Measurements from ENCODE around the gene LPCAT1.
"Not testable (repeated sequence)": the region's sequence is repeated elsewhere in the genome, so short reads cannot be mapped to it uniquely, and the experiment has no call there.

The LPCAT1 gene

GRCh38 chr5:1478271-1479035 is 45.3 kb downstream of the LPCAT1 start:
- Histone ChIP-seq H3K4me3 (no peak overlapping the region), H3K4me1 (peaks cover 0 to 4% (median 0%) of the 10 kb centered on the region in 4 donors), H3K27ac (peak overlapping the region in 1 of 2 donors; percentile 6), H3K9me3 (no peaks in the 10 kb centered on the region), H3K36me3 (peaks cover 30 to 64% (median 45%) of the 10 kb centered on the region in 3 donors), H3K27me3 (no peaks in the 10 kb centered on the region)
- intact Hi-C loops (cut with DNase I; ENCODE audit: low total_unique reads): no loop called here
- DNase-seq: peak in 1 of 2 donors; percentile 58
- no peak for TF ChIP-seq CTCF (IDR thresholded peaks at IDR 0.05)

GRCh38 chr5:1477341-1477740 is 46.4 kb downstream of the LPCAT1 start:
- no peak overlapping the region for H3K27ac ChIP-seq
- H3K27me3 ChIP-seq: no peaks in the 10 kb centered on the region
- TF ChIP-seq CTCF (IDR thresholded peaks at IDR 0.05): no peak
- H3K4me1 ChIP-seq: peaks cover 0 to 4% (median 0%) of the 10 kb centered on the region in 4 donors
- intact Hi-C loops (cut with DNase I; ENCODE audit: low total_unique reads): no loop called here
- H3K9me3 ChIP-seq: no peaks in the 10 kb centered on the region
- H3K36me3 ChIP-seq: peaks cover 30 to 66% (median 52%) of the 10 kb centered on the region in 3 donors
- peak; percentile 77 to 85 for DNase-seq
- no peak overlapping the region for H3K4me3 ChIP-seq

GRCh38 chr5:1476967-1477310 is 46.8 kb downstream of the LPCAT1 start:
- DNase-seq: no peak
- intact Hi-C loops (cut with DNase I; ENCODE audit: low total_unique reads): no loop called here
- peaks cover 0 to 4% (median 0%) of the 10 kb centered on the region in 4 donors for H3K4me1 ChIP-seq
- no peak overlapping the region for H3K27ac ChIP-seq
- no peaks in the 10 kb centered on the region for H3K9me3 ChIP-seq
- no peak overlapping the region for H3K4me3 ChIP-seq
- TF ChIP-seq CTCF (IDR thresholded peaks at IDR 0.05): no peak
- no peaks in the 10 kb centered on the region for H3K27me3 ChIP-seq
- H3K36me3 ChIP-seq: peaks cover 30 to 70% (median 53%) of the 10 kb centered on the region in 3 donors

GRCh38 chr5:1476181-1476966 is 47.4 kb downstream of the LPCAT1 start:
- Histone ChIP-seq H3K4me1 (peaks cover 0 to 4% (median 0%) of the 10 kb centered on the region in 4 donors), H3K27me3 (no peaks in the 10 kb centered on the region), H3K4me3 (no peak overlapping the region), H3K9me3 (no peaks in the 10 kb centered on the region), H3K36me3 (peaks cover 30 to 75% (median 52%) of the 10 kb centered on the region in 3 donors), H3K27ac (no peak overlapping the region)
- intact Hi-C loops (cut with DNase I; ENCODE audit: low total_unique reads): no loop called here
- DNase-seq: peak; percentile 20 to 64
- no peak for TF ChIP-seq CTCF (IDR thresholded peaks at IDR 0.05)

- DNase-seq: peak in 1 of 2 donors; percentile 62
- H3K27ac ChIP-seq; H3K4me3 ChIP-seq; H3K27me3 ChIP-seq; H3K4me1 ChIP-seq; intact Hi-C loops (cut with DNase I; ENCODE audit: low total_unique reads); H3K9me3 ChIP-seq: not testable (repeated sequence)
- peaks cover 30 to 83% (median 57%) of the 10 kb centered on the region in 3 donors for H3K36me3 ChIP-seq
These were observed 48.2 kb downstream of the LPCAT1 start for GRCh38 chr5:1475544-1475900.

All from tibial artery (tissue), 4 donors.